Activated CD8-positive, alpha-beta T cell treated with anti-CD3 and anti-CD28 coated beads for 36 hours (primary cell): ENCODE results near the gene LPP. TPM values are rescaled to one million over a fixed set of nuclear protein-coding genes. Genes with fewer than 3 reads are reported as not detected.

Experiments used
- ATAC-seq: fragments of 200-7000 bp; cut with Tn5 transposase; one replicate; pipeline ENCODE4 v1.10.0; 2021; ENCODE audit warnings: mild to moderate bottlenecking, moderate library complexity
- CTCF ChIA-PET: fragments of 350-600 bp; sonication (Branson Sonifier 250); formaldehyde crosslinking; loops from one replicate; lab custom pipeline; 2021; ENCODE audit warnings: antibody characterized with exemption; lab: Charles Lee
- POLR2A ChIA-PET: fragments of 350-600 bp; sonication (Branson Sonifier 250); formaldehyde crosslinking; loops from one replicate; lab custom pipeline; 2021; ENCODE audit warnings: antibody characterized with exemption; lab: Charles Lee
- DNase-seq: peaks from one replicate; pipeline ENCODE4 v3.0.0-alpha.2; 2020
- H3K27ac Mint-ChIP-seq: one replicate; pipeline ENCODE4 v1.8.0; 2021; ENCODE audit warnings: mild to moderate bottlenecking, mixed read lengths
- H3K27me3 Mint-ChIP-seq: one replicate; pipeline ENCODE4 v1.8.0; 2021; ENCODE audit warnings: mixed read lengths
- H3K36me3 Mint-ChIP-seq: one replicate; pipeline ENCODE4 v1.8.0; 2021; ENCODE audit warnings: low read depth, mixed read lengths
- H3K4me1 Mint-ChIP-seq: one replicate; pipeline ENCODE4 v1.8.0; 2021; ENCODE audit warnings: low read depth, mixed read lengths
- H3K4me3 Mint-ChIP-seq: one replicate; pipeline ENCODE4 v1.8.0; 2021; ENCODE audit warnings: mild to moderate bottlenecking, moderate library complexity, mixed read lengths
- H3K9me3 Mint-ChIP-seq: one replicate; pipeline ENCODE4 v1.8.0; 2021; ENCODE audit warnings: mixed read lengths
- CTCF ChIP-seq: fragments of 200-600 bp; IDR thresholded peaks from one replicate; pipeline ENCODE4 v1.8.0; 2022; ENCODE audit warnings: antibody characterized with exemption, mild to moderate bottlenecking
- intact Hi-C: fragments of 100-400 bp; cut with micrococcal nuclease; formaldehyde crosslinking; loops from one replicate; pipeline ENCODE4 v1.10.0; 2022
- total RNA-seq, 2 experiments: library from RNA; stranded (reverse); gene quantifications; one replicate each; pipeline ENCODE4 v1.2.3, GENCODE V29; 2021

The LPP gene
- total RNA-seq, 2 experiments from 2014 or later = 16.4 to 22.6 TPM

- Mint-ChIP-seq H3K36me3 (peaks cover 4% of the 10 kb centered on the region), H3K9me3 (no peaks in the 10 kb centered on the region), H3K27ac (no peak overlapping the region), H3K4me1 (peaks cover 3% of the 10 kb centered on the region), H3K27me3 (no peaks in the 10 kb centered on the region), H3K4me3 (no peak overlapping the region)
- ChIA-PET CTCF (interaction anchor here (0.8 to 2.7 kb wide), 4 partner anchors 13 to 464 kb away, joined by 3 to 6 read pairs (median 4); no protein-coding TSS in a partner anchor), POLR2A (interaction anchor here (1.0 to 1.6 kb wide), 2 partner anchors 13 to 80 kb away, joined by 3 read pairs; no protein-coding TSS in a partner anchor)
- TF ChIP-seq CTCF = no peak
- DNase-seq (no peak), ATAC-seq (no peak)
- intact Hi-C loops = no loop called here
These were observed 50.6 kb downstream of the LPP start for GRCh38 chr3:188204526-188204925.

GRCh38 chr3:188205992-188206416, 52.0 kb downstream of the LPP start:
- Mint-ChIP-seq H3K9me3 (no peaks in the 10 kb centered on the region), H3K27me3 (no peaks in the 10 kb centered on the region), H3K27ac (no peak overlapping the region), H3K4me1 (peaks cover 3% of the 10 kb centered on the region), H3K36me3 (peaks cover 5% of the 10 kb centered on the region), H3K4me3 (no peak overlapping the region)
- CTCF ChIA-PET = interaction anchor here (1.0 to 2.7 kb wide), 7 partner anchors 9 to 749 kb away, joined by 3 to 6 read pairs (median 3); no protein-coding TSS in a partner anchor
- ATAC-seq = no peak
- POLR2A ChIA-PET = interaction anchor here (1.2 kb wide), 1 partner anchor 12 kb away, joined by 3 read pairs; no protein-coding TSS in a partner anchor
- intact Hi-C loops = no loop called here
- no peak for TF ChIP-seq CTCF
- no peak for DNase-seq

- intact Hi-C loops = no loop called here
- peaks cover 3% of the 10 kb centered on the region for H3K4me1 Mint-ChIP-seq
- ChIA-PET CTCF (interaction anchor here (1.0 to 2.7 kb wide), 4 partner anchors 8 to 466 kb away, joined by 4 to 8 read pairs (median 6); no protein-coding TSS in a partner anchor), POLR2A (no interaction called here)
- H3K4me3 Mint-ChIP-seq = no peak overlapping the region
- H3K9me3 Mint-ChIP-seq = no peaks in the 10 kb centered on the region
- H3K27me3 Mint-ChIP-seq = no peaks in the 10 kb centered on the region
- DNase-seq (no peak), ATAC-seq (no peak)
- H3K27ac Mint-ChIP-seq = no peak overlapping the region
- H3K36me3 Mint-ChIP-seq = peaks cover 9% of the 10 kb centered on the region
- TF ChIP-seq CTCF = no peak
These were observed 52.8 kb downstream of the LPP start for GRCh38 chr3:188206787-188207186.

- no peaks in the 10 kb centered on the region for H3K27me3 Mint-ChIP-seq
- ATAC-seq (no peak), DNase-seq (no peak)
- CTCF ChIA-PET = interaction anchor here (1.4 to 2.7 kb wide), 4 partner anchors 8 to 467 kb away, joined by 3 to 8 read pairs (median 6); no protein-coding TSS in a partner anchor
- no peak overlapping the region for H3K27ac Mint-ChIP-seq
- TF ChIP-seq CTCF = no peak
- no peaks in the 10 kb centered on the region for H3K9me3 Mint-ChIP-seq
- peaks cover 9% of the 10 kb centered on the region for H3K36me3 Mint-ChIP-seq
- H3K4me1 Mint-ChIP-seq = no peaks in the 10 kb centered on the region
- POLR2A ChIA-PET = no interaction called here
- H3K4me3 Mint-ChIP-seq = no peak overlapping the region
- intact Hi-C loops = no loop called here
These were observed 54.1 kb downstream of the LPP start for GRCh38 chr3:188207941-188208515.

GRCh38 chr3:188208516-188208981, 54.6 kb downstream of the LPP start:
- no peaks in the 10 kb centered on the region for H3K9me3 Mint-ChIP-seq
- POLR2A ChIA-PET = no interaction called here
- no peak overlapping the region for H3K4me3 Mint-ChIP-seq
- H3K27ac Mint-ChIP-seq = no peak overlapping the region
- no peaks in the 10 kb centered on the region for H3K27me3 Mint-ChIP-seq
- no peak for TF ChIP-seq CTCF
- H3K4me1 Mint-ChIP-seq = peaks cover 2% of the 10 kb centered on the region
- peaks cover 9% of the 10 kb centered on the region for H3K36me3 Mint-ChIP-seq
- DNase-seq = no peak
- intact Hi-C loops = no loop called here
- no peak for ATAC-seq
- CTCF ChIA-PET = interaction anchor here (1.4 to 2.7 kb wide), 2 partner anchors 8 to 468 kb away, joined by 3 to 8 read pairs; no protein-coding TSS in a partner anchor
